Endothelial cell of umbilical vein (primary cell): Measurements from ENCODE around the gene SHROOM2.

Source experiments
- CTCF ChIP-seq, 2 donors: IDR thresholded peaks; 1 replicate in 1 of 2; 2 replicates in 1 of 2; pipeline ENCODE4 v1.5.1; 2011; ENCODE audit warnings: low read length in 2 of 2, mild to moderate bottlenecking in 2 of 2, moderate library complexity in 2 of 2, control low read depth in 1 of 2, inconsistent platforms in 1 of 2, low read depth in 1 of 2; ENCODE audit not compliant: insufficient read depth in 1 of 2; ENCODE audit errors: extremely low read depth in 1 of 2
- EZH2 ChIP-seq: IDR thresholded peaks from 2 replicates; pipeline ENCODE4 v1.6.1; 2012; ENCODE audit warnings: borderline replicate concordance, low read depth, mild to moderate bottlenecking, moderate library complexity, low read length, inconsistent platforms; ENCODE audit not compliant: severe bottlenecking
- FOS ChIP-seq: IDR thresholded peaks from 2 replicates; pipeline ENCODE4 v1.6.1; 2011; ENCODE audit warnings: mild to moderate bottlenecking, low read length, moderate library complexity, borderline replicate concordance; ENCODE audit not compliant: insufficient read depth
- GATA2 ChIP-seq: IDR thresholded peaks from 2 replicates; pipeline ENCODE4 v1.7.0; 2011; ENCODE audit warnings: low read depth, mild to moderate bottlenecking, moderate library complexity, mixed read lengths, low read length; ENCODE audit not compliant: insufficient read length, insufficient read depth
- JUN ChIP-seq: IDR thresholded peaks from 2 replicates; pipeline ENCODE4 v1.6.1; 2011; ENCODE audit warnings: borderline replicate concordance, low read depth; ENCODE audit not compliant: insufficient read length, insufficient read depth
- MYC ChIP-seq: IDR thresholded peaks from one replicate; pipeline ENCODE4 v1.6.1; 2011; ENCODE audit warnings: mild to moderate bottlenecking, low read depth, low read length
- POLR2A ChIP-seq: IDR thresholded peaks from 2 replicates; pipeline ENCODE4 v1.6.1; 2012; ENCODE audit warnings: low read depth, mild to moderate bottlenecking, control low read depth, low read length
- POLR2AphosphoS5 ChIP-seq: IDR thresholded peaks from 2 replicates; pipeline ENCODE4 v1.6.1; 2012; ENCODE audit warnings: low read depth, mild to moderate bottlenecking, control low read depth, low read length, moderate library complexity; ENCODE audit not compliant: insufficient read depth
- TF ChIP-seq, protein P1 (sequence below): IDR thresholded peaks from 2 replicates; pipeline ENCODE4 v1.6.1; 2011; ENCODE audit not compliant: insufficient read depth, insufficient read length

- TF ChIP-seq CTCF (IDR thresholded peaks at IDR 0.05; ENCODE audit: extremely low read depth in 1 of 2, insufficient read depth in 1 of 2, low read depth in 1 of 2, low read length in 2 of 2) (no peak), EZH2 (no peak), GATA2 (no peak), POLR2A (no peak), POLR2AphosphoS5 (no peak), JUN (no peak), FOS (no peak), MYC (no peak)
- TF ChIP-seq, protein P1, sequence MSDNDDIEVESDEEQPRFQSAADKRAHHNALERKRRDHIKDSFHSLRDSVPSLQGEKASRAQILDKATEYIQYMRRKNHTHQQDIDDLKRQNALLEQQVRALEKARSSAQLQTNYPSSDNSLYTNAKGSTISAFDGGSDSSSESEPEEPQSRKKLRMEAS, result no peak
Observed at GRCh38 chrX:9955506-9955905, 169.3 kb downstream of the SHROOM2 start.
